ENCODE data around the gene EPRS1.

EPRS1 gene

GRCh38 chr1:220037810-220038209 is 8.5 kb downstream of the EPRS1 start:
- DNase-seq, result peak; percentile 22 to 37

- DNase-seq, result peak in 1 of 2 experiments; percentile 29
These were observed 13.4 kb downstream of the EPRS1 start for GRCh38 chr1:220032911-220033310.

GRCh38 chr1:220031287-220031686 is 15.0 kb downstream of the EPRS1 start:
- DNase-seq, result no peak

- no peak for DNase-seq
These were observed 17.9 kb downstream of the EPRS1 start for GRCh38 chr1:220028346-220028895.

- DNase-seq, result no peak
These were observed 27.2 kb downstream of the EPRS1 start for GRCh38 chr1:220019071-220019470.

GRCh38 chr1:220013497-220013896 is 32.8 kb downstream of the EPRS1 start:
- no peak for DNase-seq

- peak; percentile 23 to 46 for DNase-seq
These were observed 34.0 kb downstream of the EPRS1 start for GRCh38 chr1:220012259-220012658.

- DNase-seq, result no peak
These were observed 34.7 kb downstream of the EPRS1 start for GRCh38 chr1:220011620-220012019.

GRCh38 chr1:220007438-220007837 is 38.9 kb downstream of the EPRS1 start:
- no peak for DNase-seq

- DNase-seq, result no peak
These were observed 40.8 kb downstream of the EPRS1 start for GRCh38 chr1:220005489-220005888.

- no peak for DNase-seq
These were observed 42.5 kb downstream of the EPRS1 start for GRCh38 chr1:220003610-220004299.

- DNase-seq, result peak in 1 of 2 experiments; percentile 7
These were observed 43.3 kb downstream of the EPRS1 start for GRCh38 chr1:220003015-220003414.

GRCh38 chr1:220001095-220001501 is 45.2 kb downstream of the EPRS1 start:
- DNase-seq, result no peak

- DNase-seq, result no peak
These were observed 46.5 kb downstream of the EPRS1 start for GRCh38 chr1:219999821-220000220.
